Measurements from ENCODE around the gene OR2AE1. TPM values are rescaled to one million over a fixed set of nuclear protein-coding genes. Genes with fewer than 3 reads are reported as not detected.
"Not testable (repeated sequence)": the region's sequence is repeated elsewhere in the genome, so short reads cannot be mapped to it uniquely, and the experiment has no call there.

Gene OR2AE1
- total and polyA plus RNA-seq, 2 donors: 0.07 TPM; not detected in 1

GRCh38 chr7:99876491-99876890, 342 bp downstream of the OR2AE1 start:
- no peak overlapping the region for H3K4me3 ChIP-seq (ENCODE audit: low read length in 2 of 2)
- no peaks in the 10 kb centered on the region for H3K4me1 ChIP-seq (ENCODE audit: control insufficient read depth in 2 of 2, insufficient read depth in 2 of 2, low read length in 2 of 2)
- 93% methylated on average over 5 of the region's 5 CpGs for WGBS
- H3K36me3 ChIP-seq (ENCODE audit: control insufficient read depth in 2 of 2, insufficient read depth in 2 of 2, low read length in 1 of 2): no peaks in the 10 kb centered on the region
- H3K9me3 ChIP-seq (ENCODE audit: control insufficient read depth in 2 of 2, insufficient read depth in 1 of 2, low read length in 1 of 2): no peaks in the 10 kb centered on the region
- no peaks in the 10 kb centered on the region for H3K27me3 ChIP-seq (ENCODE audit: control insufficient read depth in 2 of 2, insufficient read depth in 1 of 2, low read length in 1 of 2)
- H3K27ac ChIP-seq (ENCODE audit: low read depth in 1 of 2, low read length in 1 of 2): no peak overlapping the region
- no peak for DNase-seq (ENCODE audit: low read depth in 6 of 9, low spot score in 9 of 9)

DNA sequence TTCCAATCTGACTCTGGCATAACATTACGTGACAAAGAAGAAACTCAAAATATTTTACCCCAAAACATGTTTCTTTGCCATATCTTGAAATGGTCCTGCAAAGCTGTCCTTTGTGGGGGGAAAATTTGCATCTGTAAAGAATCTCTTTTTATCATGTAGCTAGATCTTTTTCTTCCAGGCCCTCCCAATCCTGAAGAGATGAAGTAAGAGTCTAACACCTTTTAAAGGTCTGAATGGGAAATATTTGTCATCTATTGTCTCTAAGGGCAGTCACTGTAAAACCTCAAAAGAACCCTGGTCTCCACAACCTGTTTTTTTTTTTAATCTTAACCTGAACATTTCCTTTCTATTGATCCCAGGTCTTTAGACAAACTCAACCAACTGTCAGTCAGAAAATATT, 8.6 kb downstream of the OR2AE1 start:
- H3K36me3 ChIP-seq (ENCODE audit: control insufficient read depth in 2 of 2, insufficient read depth in 2 of 2, low read length in 1 of 2): no peaks in the 10 kb centered on the region

DNA sequence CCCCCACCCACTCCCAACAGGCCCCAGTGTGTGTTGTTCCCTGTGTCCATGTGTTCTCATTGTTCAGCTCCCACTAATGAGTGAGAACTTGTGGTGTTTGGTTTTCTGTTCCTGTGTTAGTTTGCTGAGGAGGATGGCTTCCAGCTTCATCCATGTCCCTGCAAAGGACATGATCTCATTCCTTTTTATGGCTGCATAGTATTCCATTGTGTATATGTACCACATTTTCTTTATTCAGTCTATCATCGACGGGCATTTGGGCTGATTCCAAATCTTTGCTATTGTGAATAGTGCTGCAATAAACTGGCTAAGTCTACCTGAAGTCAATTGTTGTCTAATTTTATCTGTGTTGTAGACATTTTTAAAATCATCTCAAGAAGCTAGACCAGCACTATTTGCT, 9.4 kb downstream of the OR2AE1 start:
- H3K4me1 ChIP-seq (ENCODE audit: control insufficient read depth in 2 of 2, insufficient read depth in 2 of 2, low read length in 2 of 2); H3K4me3 ChIP-seq (ENCODE audit: low read length in 2 of 2); H3K9me3 ChIP-seq (ENCODE audit: control insufficient read depth in 2 of 2, insufficient read depth in 1 of 2, low read length in 1 of 2); H3K27me3 ChIP-seq (ENCODE audit: control insufficient read depth in 2 of 2, insufficient read depth in 1 of 2, low read length in 1 of 2); H3K27ac ChIP-seq (ENCODE audit: low read depth in 1 of 2, low read length in 1 of 2); DNase-seq (ENCODE audit: low read depth in 6 of 9, low spot score in 9 of 9); H3K36me3 ChIP-seq (ENCODE audit: control insufficient read depth in 2 of 2, insufficient read depth in 2 of 2, low read length in 1 of 2): not testable (repeated sequence)
- 96% methylated on average over 2 of the region's 2 CpGs for WGBS

More for the DNA sequence above, 8.6 kb downstream of the OR2AE1 start:
- Histone ChIP-seq H3K27me3 (ENCODE audit: control insufficient read depth in 2 of 2, insufficient read depth in 1 of 2, low read length in 1 of 2) (no peaks in the 10 kb centered on the region), H3K9me3 (ENCODE audit: control insufficient read depth in 2 of 2, insufficient read depth in 1 of 2, low read length in 1 of 2) (no peaks in the 10 kb centered on the region), H3K4me3 (ENCODE audit: low read length in 2 of 2) (no peak overlapping the region), H3K27ac (ENCODE audit: low read depth in 1 of 2, low read length in 1 of 2) (no peak overlapping the region), H3K4me1 (ENCODE audit: control insufficient read depth in 2 of 2, insufficient read depth in 2 of 2, low read length in 2 of 2) (no peaks in the 10 kb centered on the region)
- 88% methylated on average over 1 of the region's 1 CpG for WGBS
- no peak for DNase-seq (ENCODE audit: low read depth in 6 of 9, low spot score in 9 of 9)

GRCh38 chr7:99863847-99864440, 12.9 kb downstream of the OR2AE1 start:
- H3K4me3 ChIP-seq (ENCODE audit: low read length in 2 of 2): no peak overlapping the region
- WGBS: 67% methylated on average over 2 of the region's 2 CpGs
- H3K4me1 ChIP-seq (ENCODE audit: control insufficient read depth in 2 of 2, insufficient read depth in 2 of 2, low read length in 2 of 2): no peaks in the 10 kb centered on the region
- DNase-seq (ENCODE audit: low read depth in 6 of 9, low spot score in 9 of 9): no peak
- H3K27ac ChIP-seq (ENCODE audit: low read depth in 1 of 2, low read length in 1 of 2): no peak overlapping the region
- no peaks in the 10 kb centered on the region for H3K36me3 ChIP-seq (ENCODE audit: control insufficient read depth in 2 of 2, insufficient read depth in 2 of 2, low read length in 1 of 2)
- no peaks in the 10 kb centered on the region for H3K27me3 ChIP-seq (ENCODE audit: control insufficient read depth in 2 of 2, insufficient read depth in 1 of 2, low read length in 1 of 2)
- H3K9me3 ChIP-seq (ENCODE audit: control insufficient read depth in 2 of 2, insufficient read depth in 1 of 2, low read length in 1 of 2): no peaks in the 10 kb centered on the region

DNA sequence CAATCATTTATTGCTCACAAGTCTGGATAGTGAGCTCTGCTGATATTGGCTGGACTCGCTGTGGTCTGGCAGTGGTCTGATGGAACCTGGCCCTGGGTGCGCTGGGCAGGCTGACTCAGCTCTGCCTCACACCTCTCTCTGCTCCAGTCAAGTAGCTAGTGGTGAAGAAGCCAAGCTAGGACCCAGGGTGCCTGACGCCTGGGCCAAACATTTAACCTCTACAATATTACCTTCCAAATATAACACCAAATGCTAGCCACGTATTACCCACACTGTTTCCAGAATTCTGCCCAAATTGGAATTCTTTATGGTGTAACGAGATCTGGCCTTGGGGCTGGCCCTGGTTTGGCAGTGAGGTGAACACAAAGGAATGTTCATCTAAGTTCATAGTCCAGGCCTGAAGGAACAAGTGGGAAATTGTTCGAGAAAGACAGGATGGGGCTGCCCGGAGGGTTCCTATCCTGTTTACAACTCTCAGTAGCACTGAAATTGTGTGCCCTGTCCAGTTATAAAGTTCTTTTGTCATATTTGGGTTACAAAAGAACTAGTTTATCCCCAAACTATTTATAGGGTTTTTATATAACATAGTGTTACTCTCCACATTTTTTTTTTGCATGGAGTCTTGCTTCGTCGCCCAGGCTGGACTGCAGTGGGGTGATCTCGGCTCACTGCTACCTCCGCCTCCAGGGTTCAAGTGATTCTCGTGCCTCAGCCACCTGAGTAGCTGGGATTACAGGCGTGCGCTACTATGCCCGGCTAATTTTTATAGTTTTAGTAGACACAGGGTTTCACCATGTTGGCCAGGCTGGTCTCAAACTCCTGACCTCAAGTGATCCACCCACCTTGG, 16.3 kb downstream of the OR2AE1 start:
- Histone ChIP-seq H3K27me3 (ENCODE audit: control insufficient read depth in 2 of 2, insufficient read depth in 1 of 2, low read length in 1 of 2) (no peaks in the 10 kb centered on the region), H3K9me3 (ENCODE audit: control insufficient read depth in 2 of 2, insufficient read depth in 1 of 2, low read length in 1 of 2) (no peaks in the 10 kb centered on the region), H3K36me3 (ENCODE audit: control insufficient read depth in 2 of 2, insufficient read depth in 2 of 2, low read length in 1 of 2) (no peaks in the 10 kb centered on the region), H3K4me3 (ENCODE audit: low read length in 2 of 2) (no peak overlapping the region), H3K27ac (ENCODE audit: low read depth in 1 of 2, low read length in 1 of 2) (no peak overlapping the region), H3K4me1 (ENCODE audit: control insufficient read depth in 2 of 2, insufficient read depth in 2 of 2, low read length in 2 of 2) (no peaks in the 10 kb centered on the region)
- 92% methylated on average over 15 of the region's 15 CpGs for WGBS
- no peak for DNase-seq (ENCODE audit: low read depth in 6 of 9, low spot score in 9 of 9)

DNA sequence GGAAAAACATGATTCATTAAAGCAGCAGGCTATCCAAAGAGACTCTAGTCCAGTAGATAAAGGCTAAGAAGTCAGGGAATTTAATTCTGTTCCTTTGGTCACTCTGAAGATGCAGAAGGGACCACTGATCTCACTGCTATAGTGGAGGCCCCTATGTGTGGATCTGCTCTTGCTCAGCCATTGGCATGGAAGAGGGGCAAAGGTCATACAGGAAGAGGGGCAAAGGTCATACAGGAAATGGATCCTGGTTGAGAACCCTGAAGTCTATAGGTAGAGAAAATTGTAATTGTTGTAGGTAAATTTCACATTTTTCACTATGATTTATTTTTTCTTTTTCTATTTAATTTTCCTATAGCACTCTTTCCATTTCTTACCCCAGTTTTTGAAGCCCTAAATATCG, 21.6 kb downstream of the OR2AE1 start:
- H3K4me3 ChIP-seq (ENCODE audit: low read length in 2 of 2): no peak overlapping the region

DNA sequence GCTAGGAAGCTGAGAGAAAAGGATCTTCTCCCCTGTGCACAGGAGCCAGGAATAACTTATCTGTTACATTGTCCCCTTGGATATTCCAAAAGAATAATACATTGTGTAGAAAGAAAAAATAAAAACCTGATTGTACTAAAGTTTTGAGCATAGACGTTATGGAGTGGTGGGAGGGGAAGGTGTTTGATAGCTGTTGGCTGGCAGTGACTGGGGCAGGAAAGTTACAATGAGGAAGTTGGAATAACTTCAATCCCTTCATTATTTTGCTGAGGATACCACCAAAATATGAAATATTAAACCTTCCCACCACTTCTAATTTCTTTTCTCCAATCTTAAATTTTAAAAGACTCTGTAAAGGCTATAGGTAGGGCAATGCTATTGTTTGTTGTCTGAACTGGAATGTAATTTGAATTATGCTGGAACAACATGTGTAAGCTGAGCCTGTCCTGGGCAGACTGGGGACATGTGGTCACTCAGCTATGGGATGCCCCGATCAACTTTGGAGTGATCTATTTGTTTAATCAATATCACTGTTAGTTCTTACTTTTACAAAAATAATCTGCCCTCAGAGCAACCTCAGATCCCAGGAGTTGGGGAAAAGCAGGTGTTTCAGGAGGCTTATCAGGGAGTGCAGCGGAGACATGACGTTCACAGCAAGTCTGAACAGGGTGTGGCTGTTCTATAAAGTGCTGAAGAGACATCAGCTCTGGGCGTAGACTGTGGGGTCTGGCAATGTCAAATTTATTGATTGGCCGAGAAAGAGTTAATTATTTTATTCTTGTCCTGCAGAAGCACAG, 28.2 kb downstream of the OR2AE1 start:
- WGBS: 86% methylated on average over 6 of the region's 6 CpGs
- no peaks in the 10 kb centered on the region for H3K4me1 ChIP-seq (ENCODE audit: control insufficient read depth in 2 of 2, insufficient read depth in 2 of 2, low read length in 2 of 2)
- no peaks in the 10 kb centered on the region for H3K9me3 ChIP-seq (ENCODE audit: control insufficient read depth in 2 of 2, insufficient read depth in 1 of 2, low read length in 1 of 2)
- H3K36me3 ChIP-seq (ENCODE audit: control insufficient read depth in 2 of 2, insufficient read depth in 2 of 2, low read length in 1 of 2): no peaks in the 10 kb centered on the region
- no peak overlapping the region for H3K27ac ChIP-seq (ENCODE audit: low read depth in 1 of 2, low read length in 1 of 2)
- no peaks in the 10 kb centered on the region for H3K27me3 ChIP-seq (ENCODE audit: control insufficient read depth in 2 of 2, insufficient read depth in 1 of 2, low read length in 1 of 2)
- no peak overlapping the region for H3K4me3 ChIP-seq (ENCODE audit: low read length in 2 of 2)
- no peak for DNase-seq (ENCODE audit: low read depth in 6 of 9, low spot score in 9 of 9)

More for the DNA sequence above, 21.6 kb downstream of the OR2AE1 start:
- no peak overlapping the region for H3K27ac ChIP-seq (ENCODE audit: low read depth in 1 of 2, low read length in 1 of 2)
- WGBS: 99% methylated on average over 1 of the region's 1 CpG
- H3K27me3 ChIP-seq (ENCODE audit: control insufficient read depth in 2 of 2, insufficient read depth in 1 of 2, low read length in 1 of 2): no peaks in the 10 kb centered on the region
- no peaks in the 10 kb centered on the region for H3K9me3 ChIP-seq (ENCODE audit: control insufficient read depth in 2 of 2, insufficient read depth in 1 of 2, low read length in 1 of 2)
- DNase-seq (ENCODE audit: low read depth in 6 of 9, low spot score in 9 of 9): no peak
- H3K4me1 ChIP-seq (ENCODE audit: control insufficient read depth in 2 of 2, insufficient read depth in 2 of 2, low read length in 2 of 2): no peaks in the 10 kb centered on the region
- H3K36me3 ChIP-seq (ENCODE audit: control insufficient read depth in 2 of 2, insufficient read depth in 2 of 2, low read length in 1 of 2): no peaks in the 10 kb centered on the region

GRCh38 chr7:99844328-99844727, 32.5 kb downstream of the OR2AE1 start:
- no peak for DNase-seq (ENCODE audit: low read depth in 6 of 9, low spot score in 9 of 9)
- Histone ChIP-seq H3K36me3 (ENCODE audit: control insufficient read depth in 2 of 2, insufficient read depth in 2 of 2, low read length in 1 of 2) (no peaks in the 10 kb centered on the region), H3K4me1 (ENCODE audit: control insufficient read depth in 2 of 2, insufficient read depth in 2 of 2, low read length in 2 of 2) (no peaks in the 10 kb centered on the region), H3K27me3 (ENCODE audit: control insufficient read depth in 2 of 2, insufficient read depth in 1 of 2, low read length in 1 of 2) (no peaks in the 10 kb centered on the region), H3K4me3 (ENCODE audit: low read length in 2 of 2) (no peak overlapping the region), H3K9me3 (ENCODE audit: control insufficient read depth in 2 of 2, insufficient read depth in 1 of 2, low read length in 1 of 2) (no peaks in the 10 kb centered on the region), H3K27ac (ENCODE audit: low read depth in 1 of 2, low read length in 1 of 2) (no peak overlapping the region)
- 95% methylated on average over 1 of the region's 1 CpG for WGBS

DNA sequence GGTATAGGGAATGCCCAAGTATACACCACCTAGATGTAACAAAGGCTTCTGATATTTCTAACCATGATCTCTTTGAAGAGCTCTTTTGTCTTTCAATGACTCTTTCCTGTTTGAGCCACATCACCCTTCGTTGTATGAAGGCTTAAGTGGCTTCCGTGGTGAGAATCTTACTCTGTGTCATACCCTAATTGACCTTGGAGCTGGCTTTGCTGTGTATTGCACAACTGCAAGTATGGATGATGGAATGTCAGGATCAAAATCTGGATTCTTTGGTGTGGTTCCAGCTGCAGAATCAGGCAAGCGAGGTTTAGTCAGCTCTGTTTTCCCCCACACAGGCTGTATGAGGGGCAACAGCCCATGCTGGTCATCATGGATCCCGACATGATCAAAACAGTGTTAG, 33.0 kb downstream of the OR2AE1 start:
- no peak for DNase-seq (ENCODE audit: low read depth in 6 of 9, low spot score in 9 of 9)
- 85% methylated on average over 4 of the region's 4 CpGs for WGBS
- no peak overlapping the region for H3K27ac ChIP-seq (ENCODE audit: low read depth in 1 of 2, low read length in 1 of 2)

More for the DNA sequence above, 33.0 kb downstream of the OR2AE1 start:
- no peaks in the 10 kb centered on the region for H3K4me1 ChIP-seq (ENCODE audit: control insufficient read depth in 2 of 2, insufficient read depth in 2 of 2, low read length in 2 of 2)
- no peaks in the 10 kb centered on the region for H3K9me3 ChIP-seq (ENCODE audit: control insufficient read depth in 2 of 2, insufficient read depth in 1 of 2, low read length in 1 of 2)
- H3K4me3 ChIP-seq (ENCODE audit: low read length in 2 of 2): no peak overlapping the region
- H3K36me3 ChIP-seq (ENCODE audit: control insufficient read depth in 2 of 2, insufficient read depth in 2 of 2, low read length in 1 of 2): no peaks in the 10 kb centered on the region
- no peaks in the 10 kb centered on the region for H3K27me3 ChIP-seq (ENCODE audit: control insufficient read depth in 2 of 2, insufficient read depth in 1 of 2, low read length in 1 of 2)

All from thymus (tissue), 11 donors.